WTC11 (cell line): ENCODE results near the gene CERCAM.
A peak's percentile ranks its signal among the peaks of the same experiment; 100 is the strongest.

Experiments used
- ZNF121 ChIP-seq: sonication (generic); formaldehyde crosslinking; IDR thresholded peaks from 2 replicates; pipeline ENCODE4 v1.8.0; 2023; ENCODE audit warnings: missing genetic modification reagents
- ZNF138 ChIP-seq: sonication (generic); formaldehyde crosslinking; conservative IDR thresholded peaks from 2 replicates; pipeline ENCODE4 v1.8.1; 2022; ENCODE audit warnings: mild to moderate bottlenecking, moderate library complexity, missing genetic modification reagents
- TF ChIP-seq, protein P1 (sequence below): fragments of 200-600 bp; IDR thresholded peaks from 2 replicates; pipeline ENCODE4 v1.8.0; 2022; ENCODE audit warnings: antibody characterized with exemption
- TF ChIP-seq, protein P2 (sequence below): sonication (generic); formaldehyde crosslinking; conservative IDR thresholded peaks from 2 replicates; pipeline ENCODE4 v1.8.1; 2022; ENCODE audit warnings: mild to moderate bottlenecking, missing genetic modification reagents

DNA sequence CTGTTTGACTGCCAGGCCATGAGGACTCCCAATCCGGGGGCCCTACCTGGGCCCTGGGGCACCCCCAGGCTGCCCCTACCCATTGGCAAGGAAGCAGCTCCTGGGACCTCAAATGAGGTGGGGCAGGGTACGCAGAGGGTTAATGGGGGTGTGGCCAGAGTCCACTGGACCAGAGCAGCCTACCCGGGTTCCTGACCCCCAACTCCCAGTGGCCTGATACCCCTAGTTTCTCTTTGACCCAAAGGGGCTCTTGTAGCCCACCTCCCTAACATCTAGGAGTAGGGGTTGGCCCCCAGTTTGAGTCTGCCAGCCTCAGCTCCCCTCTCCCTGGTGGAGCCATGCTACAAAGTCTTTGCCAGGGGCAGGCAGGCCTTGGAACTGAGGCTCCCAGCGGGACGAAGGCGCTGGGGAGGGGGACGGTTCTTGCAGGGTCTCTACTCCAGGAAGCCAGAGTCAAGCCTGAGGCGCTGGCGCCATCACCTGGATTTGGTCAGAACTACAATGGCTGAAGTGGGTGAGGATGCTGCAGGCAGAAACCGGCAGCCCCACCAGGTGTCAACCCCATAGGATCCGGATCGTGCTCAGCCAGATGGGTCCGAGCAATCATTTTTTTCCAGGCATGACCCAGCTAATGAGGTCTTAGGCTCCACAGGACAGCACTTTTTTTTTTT lies 8.4 kb upstream of the CERCAM start:
- TF ChIP-seq, protein P1, sequence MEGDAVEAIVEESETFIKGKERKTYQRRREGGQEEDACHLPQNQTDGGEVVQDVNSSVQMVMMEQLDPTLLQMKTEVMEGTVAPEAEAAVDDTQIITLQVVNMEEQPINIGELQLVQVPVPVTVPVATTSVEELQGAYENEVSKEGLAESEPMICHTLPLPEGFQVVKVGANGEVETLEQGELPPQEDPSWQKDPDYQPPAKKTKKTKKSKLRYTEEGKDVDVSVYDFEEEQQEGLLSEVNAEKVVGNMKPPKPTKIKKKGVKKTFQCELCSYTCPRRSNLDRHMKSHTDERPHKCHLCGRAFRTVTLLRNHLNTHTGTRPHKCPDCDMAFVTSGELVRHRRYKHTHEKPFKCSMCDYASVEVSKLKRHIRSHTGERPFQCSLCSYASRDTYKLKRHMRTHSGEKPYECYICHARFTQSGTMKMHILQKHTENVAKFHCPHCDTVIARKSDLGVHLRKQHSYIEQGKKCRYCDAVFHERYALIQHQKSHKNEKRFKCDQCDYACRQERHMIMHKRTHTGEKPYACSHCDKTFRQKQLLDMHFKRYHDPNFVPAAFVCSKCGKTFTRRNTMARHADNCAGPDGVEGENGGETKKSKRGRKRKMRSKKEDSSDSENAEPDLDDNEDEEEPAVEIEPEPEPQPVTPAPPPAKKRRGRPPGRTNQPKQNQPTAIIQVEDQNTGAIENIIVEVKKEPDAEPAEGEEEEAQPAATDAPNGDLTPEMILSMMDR, result peak; percentile 83
- TF ChIP-seq ZNF121, result no peak
- TF ChIP-seq, protein P2, sequence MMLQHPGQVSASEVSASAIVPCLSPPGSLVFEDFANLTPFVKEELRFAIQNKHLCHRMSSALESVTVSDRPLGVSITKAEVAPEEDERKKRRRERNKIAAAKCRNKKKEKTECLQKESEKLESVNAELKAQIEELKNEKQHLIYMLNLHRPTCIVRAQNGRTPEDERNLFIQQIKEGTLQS, result no peak
- TF ChIP-seq ZNF138, result no peak
